Activated CD8-positive, alpha-beta memory T cell treated with anti-CD3 and anti-CD28 coated beads, Interleukin-2, amount 50 U/mL, for 24 hours (primary cell): ENCODE results near the gene PAPLN.
"Not testable (repeated sequence)": the region's sequence is repeated elsewhere in the genome, so short reads cannot be mapped to it uniquely, and the experiment has no call there.

Source experiments
- DNase-seq: peaks from one replicate; pipeline ENCODE4 v3.0.0-alpha.2; 2020; ENCODE audit errors: extremely low read depth

PAPLN gene

GRCh38 chr14:73237219-73237785, at the start of gene PAPLN:
PAPLN (plus strand) TSS chr14:73237506; CDS start chr14:73239779, 2,273 bp downstream.
- DNase-seq = no peak

- no peak for DNase-seq
Measured at GRCh38 chr14:73188501-73188911, 48.8 kb upstream of the PAPLN start.

GRCh38 chr14:73189651-73190050, 47.7 kb upstream of the PAPLN start:
- no peak for DNase-seq

GRCh38 chr14:73191441-73191840, 45.9 kb upstream of the PAPLN start:
- DNase-seq = no peak

- not testable (repeated sequence) for DNase-seq
Measured at GRCh38 chr14:73194306-73194705, 43.0 kb upstream of the PAPLN start.

GRCh38 chr14:73198253-73198652, 39.1 kb upstream of the PAPLN start:
- no peak for DNase-seq

GRCh38 chr14:73203527-73203926, 33.8 kb upstream of the PAPLN start:
- DNase-seq = no peak

- no peak for DNase-seq
Measured at GRCh38 chr14:73207615-73208014, 29.7 kb upstream of the PAPLN start.

- DNase-seq = no peak
Measured at GRCh38 chr14:73208390-73208789, 28.9 kb upstream of the PAPLN start.

- no peak for DNase-seq
Measured at GRCh38 chr14:73208846-73209245, 28.5 kb upstream of the PAPLN start.

- DNase-seq = no peak
Measured at GRCh38 chr14:73209953-73210352, 27.4 kb upstream of the PAPLN start.

- DNase-seq = no peak
Measured at GRCh38 chr14:73211251-73212040, 25.9 kb upstream of the PAPLN start.

- DNase-seq = no peak
Measured at GRCh38 chr14:73216030-73216429, 21.3 kb upstream of the PAPLN start.

GRCh38 chr14:73217411-73217810, 19.9 kb upstream of the PAPLN start:
- no peak for DNase-seq

- no peak for DNase-seq
Measured at GRCh38 chr14:73220061-73220460, 17.2 kb upstream of the PAPLN start.

GRCh38 chr14:73220634-73221033, 16.7 kb upstream of the PAPLN start:
- DNase-seq = no peak

- no peak for DNase-seq
Measured at GRCh38 chr14:73221945-73222344, 15.4 kb upstream of the PAPLN start.

GRCh38 chr14:73223049-73223448, 14.3 kb upstream of the PAPLN start:
- DNase-seq = no peak

GRCh38 chr14:73225496-73225895, 11.8 kb upstream of the PAPLN start:
- no peak for DNase-seq

- DNase-seq = no peak
Measured at GRCh38 chr14:73227812-73228781, 9.2 kb upstream of the PAPLN start.

GRCh38 chr14:73230051-73230450, 7.3 kb upstream of the PAPLN start:
- no peak for DNase-seq
